ENCODE measurements around the gene PRKD1. TPM values are rescaled to one million over a fixed set of nuclear protein-coding genes. Genes with fewer than 3 reads are reported as not detected.
A peak's percentile ranks its signal among the peaks of the same experiment; 100 is the strongest.

The PRKD1 gene
- total and polyA plus RNA-seq, 2 of the 13 experiments (the other 11 are each of a cell fraction or from before 2014, with no cell fraction given) = 0.22 to 1.3 TPM

DNA sequence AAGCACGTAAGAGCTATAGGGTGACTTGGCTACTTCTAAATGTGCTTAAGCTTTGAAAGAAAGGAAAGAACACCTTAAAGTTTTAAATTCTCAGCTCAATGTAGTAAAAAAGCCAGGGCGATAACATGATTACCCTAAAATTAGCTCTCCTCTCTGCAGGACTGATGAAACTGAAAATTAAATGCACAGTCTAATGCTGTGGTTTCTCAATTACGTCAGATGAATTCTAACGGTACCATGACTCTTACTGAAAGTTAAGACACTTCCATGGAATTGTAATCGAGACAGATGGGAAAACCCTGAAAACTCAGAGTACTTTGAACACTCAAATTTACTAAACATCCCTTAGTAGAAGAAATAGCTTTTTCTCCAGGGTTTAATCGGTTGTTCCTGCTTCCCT is 25.9 kb upstream of the PRKD1 start:
- Histone ChIP-seq H3K27me3 (ENCODE audit: control insufficient read depth in 1 of 2, insufficient read depth in 2 of 2, low read length in 2 of 2) (no peaks in the 10 kb centered on the region), H3K4me2 (ENCODE audit: low read depth, low read length) (no peak overlapping the region), H3K36me3 (replicated peaks in 1 of 2; ENCODE audit: control insufficient read depth in 1 of 2, insufficient read depth in 2 of 2, low read length in 2 of 2) (no peaks in the 10 kb centered on the region), H3K9me3 (ENCODE audit: low read length) (peaks cover 55% of the 10 kb centered on the region), H2AFZ (ENCODE audit: low read length) (no peak overlapping the region), H3K9ac (ENCODE audit: insufficient read depth, low read depth, low read length) (no peak overlapping the region), H3K79me2 (ENCODE audit: insufficient read depth, low read length) (no peaks in the 10 kb centered on the region), H3K4me1 (ENCODE audit: insufficient read depth, low read length) (no peaks in the 10 kb centered on the region), H3K4me3 (replicated peaks in 1 of 3; ENCODE audit: insufficient read depth in 1 of 3, low read depth in 2 of 3, low read length in 3 of 3) (no peak overlapping the region), H4K20me1 (ENCODE audit: insufficient read depth, low read length) (no peaks in the 10 kb centered on the region), H3K27ac (ENCODE audit: extremely low read length, insufficient read depth, low read length) (no peak overlapping the region)
- ChIA-PET POLR2A (no interaction called here), CTCF (ENCODE audit: low intra/inter-chr PET ratio, low total read pairs) (no interaction called here)
- no peak for ATAC-seq
- no peak for DNase-seq (ENCODE audit: low spot score)
- no peak for FAIRE-seq
- no TSS peak for BruUV-seq (replicated peaks)
- WGBS (ENCODE audit: low lambda C conversion rate) = 1% methylated on average over 6 of the region's 6 CpGs
- TF ChIP-seq NR2F1 (CRISPR knock-in tag; IDR thresholded peaks at IDR 0.05) = no peak
- TF ChIP-seq ATF7 (IDR thresholded peaks at IDR 0.05) = 0 out of 2 replicates have a peak, but pooled peaks have one; percentile 19
- no peak for TF ChIP-seq ATF7 (CRISPR knock-in tag; IDR thresholded peaks at IDR 0.05)
- intact Hi-C loops (cut with micrococcal nuclease; ENCODE audit: unreplicated experiment) = no loop called here
- in situ Hi-C loops (cut with HindIII; ENCODE audit: extremely low pct_ligation_motif_present, low pct_unique_long_range_greater_than_20kb) = no loop called here

DNA sequence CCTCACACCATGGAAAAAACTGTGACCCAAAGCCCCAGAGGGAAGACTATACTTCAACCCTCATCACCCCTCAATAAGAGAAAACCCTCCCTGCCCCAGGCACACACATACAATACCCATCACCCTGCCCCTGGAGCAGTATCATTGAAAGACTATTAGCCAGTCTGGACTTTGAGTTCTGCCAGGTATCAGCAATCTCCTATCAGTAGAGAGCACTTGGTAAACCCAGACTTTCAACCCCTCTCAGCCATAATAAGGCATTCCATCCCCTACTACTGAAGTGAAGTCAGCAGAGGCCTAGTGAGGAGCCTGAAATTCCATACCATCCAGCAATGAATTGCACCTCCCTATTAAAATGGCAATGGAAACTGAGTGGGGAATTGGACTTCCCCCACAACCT is 16.4 kb upstream of the PRKD1 start:
- ATAC-seq (no peak), DNase-seq (ENCODE audit: low spot score) (no peak), FAIRE-seq (no peak)
- TF ChIP-seq, protein P1, sequence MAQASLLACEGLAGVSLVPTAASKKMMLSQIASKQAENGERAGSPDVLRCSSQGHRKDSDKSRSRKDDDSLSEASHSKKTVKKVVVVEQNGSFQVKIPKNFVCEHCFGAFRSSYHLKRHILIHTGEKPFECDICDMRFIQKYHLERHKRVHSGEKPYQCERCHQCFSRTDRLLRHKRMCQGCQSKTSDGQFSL (CRISPR knock-in tag; IDR thresholded peaks at IDR 0.05) = no peak
- TF ChIP-seq NFRKB (IDR thresholded peaks at IDR 0.05) = no peak
- no peaks in the 10 kb centered on the region for H3K79me2 ChIP-seq (ENCODE audit: insufficient read depth, low read length)
- H3K9me3 ChIP-seq (ENCODE audit: low read length) = peaks cover 77% of the 10 kb centered on the region
- H3K4me1 ChIP-seq (ENCODE audit: insufficient read depth, low read length) = no peaks in the 10 kb centered on the region
- H3K4me3 ChIP-seq (replicated peaks in 1 of 3; ENCODE audit: insufficient read depth in 1 of 3, low read depth in 2 of 3, low read length in 3 of 3) = no peak overlapping the region
- no peak overlapping the region for H3K27ac ChIP-seq (ENCODE audit: extremely low read length, insufficient read depth, low read length)
- no peaks in the 10 kb centered on the region for H4K20me1 ChIP-seq (ENCODE audit: insufficient read depth, low read length)
- POLR2A ChIA-PET = no interaction called here
- H3K9ac ChIP-seq (ENCODE audit: insufficient read depth, low read depth, low read length) = no peak overlapping the region
- intact Hi-C loops (cut with micrococcal nuclease; ENCODE audit: unreplicated experiment) (no loop called here), in situ Hi-C loops (cut with HindIII; ENCODE audit: extremely low pct_ligation_motif_present, low pct_unique_long_range_greater_than_20kb) (no loop called here)
- no peak overlapping the region for H3K4me2 ChIP-seq (ENCODE audit: low read depth, low read length)
- BruUV-seq (replicated peaks) = no TSS peak
- no peak overlapping the region for H2AFZ ChIP-seq (ENCODE audit: low read length)
- no peaks in the 10 kb centered on the region for H3K27me3 ChIP-seq (ENCODE audit: control insufficient read depth in 1 of 2, insufficient read depth in 2 of 2, low read length in 2 of 2)
- H3K36me3 ChIP-seq (replicated peaks in 1 of 2; ENCODE audit: control insufficient read depth in 1 of 2, insufficient read depth in 2 of 2, low read length in 2 of 2) = no peaks in the 10 kb centered on the region
- CTCF ChIA-PET (ENCODE audit: low intra/inter-chr PET ratio, low total read pairs) = no interaction called here

Data from HepG2 (cell line).